ENCODE measurements around the gene OR52L1. TPM values are rescaled to one million over a fixed set of nuclear protein-coding genes. Genes with fewer than 3 reads are reported as not detected.

OR52L1 gene
- total RNA-seq, 1 experiment from 2014 or later = 0.15 TPM

Other genes starting within 250 kb of the OR52L1 start
- 0.23 to 0.52 TPM (median 0.44 TPM) in 3 replicates for gene OR52N4, start 232.7 kb downstream of the OR52L1 start, total RNA-seq (2021)
- 0.07 TPM in 1 of 3 replicates, not detected in the others for gene OR52N5, start 203.6 kb downstream of the OR52L1 start, total RNA-seq (2021)
- gene OR52N1, start 195.7 kb downstream of the OR52L1 start, total RNA-seq (2021) = 0.07 TPM in 1 of 3 replicates, not detected in the others
- gene OR52N2, start 178.1 kb downstream of the OR52L1 start, total RNA-seq (2021) = 0.25 to 0.34 TPM in 2 of 3 replicates, not detected in the other
- gene OR52E6, start 145.1 kb downstream of the OR52L1 start, total RNA-seq (2021) = not detected in 3 replicates
- gene OR52E8, start 129.3 kb downstream of the OR52L1 start, total RNA-seq (2021) = not detected in 3 replicates
- not detected in 3 replicates for gene OR52E4, start 106.4 kb downstream of the OR52L1 start, total RNA-seq (2021)
- not detected in 3 replicates for gene OR52E5, start 93.8 kb downstream of the OR52L1 start, total RNA-seq (2021)
- gene OR56A3, start 44.7 kb downstream of the OR52L1 start, total RNA-seq (2021) = not detected in 3 replicates
- 0.27 TPM in 1 of 3 replicates, not detected in the others for gene OR56A5, start 18.5 kb downstream of the OR52L1 start, total RNA-seq (2021)
- 0.20 to 0.46 TPM (median 0.25 TPM) in 3 replicates for gene OR56A4, start 20.0 kb upstream of the OR52L1 start, total RNA-seq (2021)
- gene OR56A1, start 43.8 kb upstream of the OR52L1 start, total RNA-seq (2021) = 0.14 to 0.35 TPM (median 0.14 TPM) in 3 replicates
- gene OR56B4, start 120.7 kb upstream of the OR52L1 start, total RNA-seq (2021) = not detected in 3 replicates
- gene OR52B2, start 183.3 kb upstream of the OR52L1 start, total RNA-seq (2021) = not detected in 3 replicates
- not detected in 3 replicates for gene OR52W1, start 212.2 kb upstream of the OR52L1 start, total RNA-seq (2021)
- gene C11orf42, start 218.6 kb upstream of the OR52L1 start, total RNA-seq (2021) = not detected in 3 replicates
- gene FHIP1B, start 247.7 kb upstream of the OR52L1 start, total RNA-seq (2021) = 22.2 to 24.8 TPM (median 23.6 TPM) in 3 replicates